GM23248 (cell line): ENCODE measurements around the gene SEMA7A. TPM values are rescaled to one million over a fixed set of nuclear protein-coding genes. Genes with fewer than 3 reads are reported as not detected.

Experiments used
- DNase-seq: peaks from one replicate; pipeline ENCODE4 v3.0.0-alpha.2; 2015
- H2AFZ ChIP-seq: fragments of 200-600 bp; sonication (generic); 2 replicates; pipeline ENCODE4 v1.6.1; 2016; ENCODE audit warnings: antibody characterized with exemption
- H3F3A ChIP-seq: fragments of 200-600 bp; sonication (generic); 2 replicates; pipeline ENCODE4 v1.6.1; 2016; ENCODE audit warnings: mild to moderate bottlenecking, antibody characterized with exemption, mixed run types; ENCODE audit not compliant: insufficient read depth
- H3K27ac ChIP-seq: fragments of 200-600 bp; sonication (generic); 2 replicates; pipeline ENCODE4 v1.5.1; 2016; ENCODE audit warnings: mild to moderate bottlenecking
- H3K27me3 ChIP-seq: fragments of 200-600 bp; sonication (generic); replicated peaks from 2 replicates; pipeline ENCODE4 v1.6.1; 2016; ENCODE audit warnings: mild to moderate bottlenecking; ENCODE audit not compliant: insufficient read depth
- H3K36me3 ChIP-seq: fragments of 200-600 bp; sonication (generic); 2 replicates; pipeline ENCODE4 v1.6.1; 2016; ENCODE audit warnings: low read depth, mild to moderate bottlenecking
- H3K4me1 ChIP-seq: fragments of 200-600 bp; sonication (generic); 2 replicates; pipeline ENCODE4 v1.6.1; 2016; ENCODE audit warnings: mild to moderate bottlenecking; ENCODE audit not compliant: insufficient read depth
- H3K4me2 ChIP-seq: fragments of 200-600 bp; sonication (generic); one replicate; pipeline ENCODE4 v1.6.1; 2016; ENCODE audit warnings: mild to moderate bottlenecking; ENCODE audit not compliant: unreplicated experiment
- H3K4me3 ChIP-seq: fragments of 200-600 bp; sonication (generic); 2 replicates; pipeline ENCODE4 v1.5.1; 2016; ENCODE audit warnings: mild to moderate bottlenecking
- H3K79me2 ChIP-seq: fragments of 200-600 bp; sonication (generic); 2 replicates; pipeline ENCODE4 v1.6.1; 2016; ENCODE audit warnings: mild to moderate bottlenecking; ENCODE audit not compliant: insufficient read depth
- H3K9ac ChIP-seq: fragments of 200-600 bp; sonication (generic); 2 replicates; pipeline ENCODE4 v1.6.1; 2016; ENCODE audit warnings: mild to moderate bottlenecking
- H3K9me2 ChIP-seq: fragments of 200-600 bp; sonication (generic); 2 replicates; pipeline ENCODE4 v1.6.1; 2016; ENCODE audit warnings: mixed run types, mild to moderate bottlenecking, moderate library complexity; ENCODE audit not compliant: insufficient read depth
- H3K9me3 ChIP-seq: fragments of 200-600 bp; sonication (generic); one replicate; pipeline ENCODE4 v1.6.1; 2017; ENCODE audit warnings: low read depth
- H4K20me1 ChIP-seq: fragments of 200-600 bp; sonication (generic); 2 replicates; pipeline ENCODE4 v1.6.0; 2016; ENCODE audit not compliant: insufficient read depth
- EZH2 ChIP-seq: fragments of 200-600 bp; sonication (generic); IDR thresholded peaks from 2 replicates; pipeline ENCODE4 v1.6.1; 2018; ENCODE audit warnings: antibody characterized with exemption, mild to moderate bottlenecking; ENCODE audit not compliant: insufficient read depth, poor library complexity, severe bottlenecking
- EZH2phosphoT487 ChIP-seq: fragments of 200-600 bp; sonication (generic); IDR thresholded peaks from 2 replicates; pipeline ENCODE4 v1.6.1; 2018; ENCODE audit warnings: antibody characterized with exemption, moderate library complexity, mild to moderate bottlenecking, low read depth; ENCODE audit not compliant: insufficient read depth
- WGBS, 2 experiments: methylation state at CpG; one replicate each; pipeline ENCODE4 v1.1.6; 2015 to 2017; ENCODE audit warnings: low lambda C conversion rate in 2 of 2, low coverage in 1 of 2; ENCODE audit errors: missing lambda C conversion rate in 2 of 2; 5-methylcytosine and 5-hydroxymethylcytosine counted together
- in situ Hi-C: fragments of 300-500 bp; cut with MboI; formaldehyde crosslinking; loops from 2 replicates; pipeline ENCODE4 v1.15.0; 2020
- polyA plus RNA-seq: library from polyadenylated mRNA; unstranded; fragments of >200 nt; fragmentation: Nextera tagmentation; extraction: Ambion mirVana; gene quantifications from 2 replicates; pipeline ENCODE4 v1.2.1, GENCODE V29; 2016
- total RNA-seq: library from RNA; depleted of rRNA; stranded (reverse); fragments of >200 nt; shearing (Covaris generic); gene quantifications from 2 replicates; pipeline ENCODE4 v1.2.3, GENCODE V29; 2014

The SEMA7A gene
- total and polyA plus RNA-seq, 2 experiments from 2014 or later = 42.3 to 132 TPM

DNA sequence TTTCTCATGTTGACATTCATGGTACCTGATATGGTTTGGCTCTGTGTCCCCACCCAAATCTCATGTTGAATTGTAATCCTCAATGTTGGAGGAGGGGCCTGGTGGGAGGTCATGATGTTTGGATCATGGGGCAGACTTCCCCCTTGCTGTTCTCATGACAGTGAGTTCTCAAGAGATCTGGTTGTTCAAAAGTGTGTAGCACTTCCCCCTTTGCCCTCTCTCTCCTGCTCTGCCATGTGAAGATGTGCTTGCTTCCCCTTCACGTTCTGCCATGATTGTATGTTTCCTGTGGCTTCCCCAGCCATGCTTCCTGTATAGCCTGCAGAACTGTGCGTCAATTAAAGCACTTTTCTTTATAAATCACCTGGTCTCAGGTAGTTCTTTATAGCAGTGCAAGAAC, 30.5 kb upstream of the SEMA7A start:
- Histone ChIP-seq H3K9ac (no peak overlapping the region), H4K20me1 (no peaks in the 10 kb centered on the region), H3F3A (peaks cover 4% of the 10 kb centered on the region; the same call in 1 of the 2 replicates), H3K36me3 (no peaks in the 10 kb centered on the region), H3K79me2 (peaks cover 33% of the 10 kb centered on the region), H3K4me3 (no peak overlapping the region), H2AFZ (no peak overlapping the region), H3K4me1 (0 out of 2 replicates have a peak, but pooled peaks cover 4% of the 10 kb centered on the region), H3K27ac (no peak overlapping the region), H3K27me3 (no peaks in the 10 kb centered on the region), H3K9me2 (no peaks in the 10 kb centered on the region), H3K9me3 (no peaks in the 10 kb centered on the region), H3K4me2 (no peak overlapping the region)
- WGBS, 2 experiments = 96 to 100% methylated on average over 2 of the region's 2 CpGs
- TF ChIP-seq EZH2phosphoT487 (no peak), EZH2 (no peak)
- in situ Hi-C loops = no loop called here
- DNase-seq = no peak

DNA sequence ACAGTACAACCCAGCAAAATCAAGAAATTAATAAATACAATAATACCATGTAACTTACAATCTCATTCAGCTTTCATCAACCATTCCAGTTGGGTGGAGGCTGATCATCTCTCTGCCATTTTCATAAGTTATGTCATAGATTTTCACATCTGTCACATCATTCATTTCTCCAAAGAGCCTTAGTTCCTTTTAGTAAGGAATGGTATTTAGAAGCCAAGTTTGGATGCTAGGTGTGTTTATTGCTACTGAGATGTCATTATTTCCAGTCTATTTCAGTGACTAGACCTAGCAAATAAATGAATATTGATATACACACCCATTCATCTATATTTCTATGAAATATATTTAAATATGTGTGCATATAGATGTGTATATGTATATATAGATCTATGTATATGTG, 29.9 kb upstream of the SEMA7A start:
- in situ Hi-C loops = no loop called here

DNA sequence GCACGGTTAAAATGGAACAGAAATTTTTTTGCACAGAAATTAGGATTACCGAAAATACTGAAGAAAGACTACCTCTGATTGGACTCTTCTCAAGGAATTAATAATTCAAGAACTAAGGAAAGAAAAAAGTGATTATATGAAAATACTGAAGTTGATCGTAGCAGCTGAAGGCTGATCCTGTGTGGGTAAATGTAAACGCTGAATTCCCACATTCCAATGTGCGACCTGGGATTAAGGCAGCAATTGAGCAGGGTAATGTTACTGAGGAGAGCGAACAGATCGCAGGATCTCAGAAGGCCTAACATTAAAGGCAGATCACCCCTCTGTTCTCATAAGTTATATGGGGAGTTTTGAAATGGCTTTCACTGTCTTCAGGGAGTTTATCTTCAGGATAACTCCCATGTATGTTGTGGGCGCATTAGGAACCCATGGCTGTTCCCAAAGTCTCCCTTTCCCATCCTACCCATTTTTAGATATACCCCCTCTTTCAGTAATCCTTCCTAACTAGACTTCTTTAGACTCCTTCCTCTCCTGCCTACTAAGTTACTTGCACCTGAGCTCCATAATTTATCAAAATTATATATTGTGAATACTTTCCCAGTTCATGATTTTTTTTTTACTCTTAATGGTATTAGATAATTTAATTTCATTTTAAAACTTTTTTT, 28.2 kb upstream of the SEMA7A start:
- no peaks in the 10 kb centered on the region for H4K20me1 ChIP-seq
- no peaks in the 10 kb centered on the region for H3K27me3 ChIP-seq
- 0 out of 2 replicates have a peak, but pooled peaks cover 4% of the 10 kb centered on the region for H3K4me1 ChIP-seq
- H3K9ac ChIP-seq = peak overlapping the region; percentile 86
- no peaks in the 10 kb centered on the region for H3K36me3 ChIP-seq
- no peak for TF ChIP-seq EZH2phosphoT487
- TF ChIP-seq EZH2 = no peak
- in situ Hi-C loops = no loop called here
- peaks cover 33% of the 10 kb centered on the region for H3K79me2 ChIP-seq
- peaks cover 4% of the 10 kb centered on the region; the same call in 1 of the 2 replicates for H3F3A ChIP-seq
- H3K4me2 ChIP-seq = peak overlapping the region; percentile 97
- WGBS, 2 experiments = 28 to 36% methylated on average over 8 of the region's 8 CpGs
- H3K9me2 ChIP-seq = no peaks in the 10 kb centered on the region
- H2AFZ ChIP-seq = peak overlapping the region; percentile 95
- H3K4me3 ChIP-seq = peak overlapping the region; percentile 83
- H3K27ac ChIP-seq = peak overlapping the region; percentile 79
- peak; percentile 27 for DNase-seq
- no peaks in the 10 kb centered on the region for H3K9me3 ChIP-seq

More for the DNA sequence above, 29.9 kb upstream of the SEMA7A start:
- Histone ChIP-seq H3K4me2 (no peak overlapping the region), H2AFZ (no peak overlapping the region), H3K4me1 (0 out of 2 replicates have a peak, but pooled peaks cover 4% of the 10 kb centered on the region), H3K4me3 (no peak overlapping the region), H3K9ac (no peak overlapping the region), H3K9me2 (no peaks in the 10 kb centered on the region), H3K36me3 (no peaks in the 10 kb centered on the region), H3F3A (peaks cover 4% of the 10 kb centered on the region; the same call in 1 of the 2 replicates), H3K79me2 (peaks cover 33% of the 10 kb centered on the region), H3K9me3 (no peaks in the 10 kb centered on the region), H4K20me1 (no peaks in the 10 kb centered on the region), H3K27ac (no peak overlapping the region), H3K27me3 (no peaks in the 10 kb centered on the region)
- DNase-seq = no peak
- TF ChIP-seq EZH2phosphoT487 (no peak), EZH2 (no peak)

DNA sequence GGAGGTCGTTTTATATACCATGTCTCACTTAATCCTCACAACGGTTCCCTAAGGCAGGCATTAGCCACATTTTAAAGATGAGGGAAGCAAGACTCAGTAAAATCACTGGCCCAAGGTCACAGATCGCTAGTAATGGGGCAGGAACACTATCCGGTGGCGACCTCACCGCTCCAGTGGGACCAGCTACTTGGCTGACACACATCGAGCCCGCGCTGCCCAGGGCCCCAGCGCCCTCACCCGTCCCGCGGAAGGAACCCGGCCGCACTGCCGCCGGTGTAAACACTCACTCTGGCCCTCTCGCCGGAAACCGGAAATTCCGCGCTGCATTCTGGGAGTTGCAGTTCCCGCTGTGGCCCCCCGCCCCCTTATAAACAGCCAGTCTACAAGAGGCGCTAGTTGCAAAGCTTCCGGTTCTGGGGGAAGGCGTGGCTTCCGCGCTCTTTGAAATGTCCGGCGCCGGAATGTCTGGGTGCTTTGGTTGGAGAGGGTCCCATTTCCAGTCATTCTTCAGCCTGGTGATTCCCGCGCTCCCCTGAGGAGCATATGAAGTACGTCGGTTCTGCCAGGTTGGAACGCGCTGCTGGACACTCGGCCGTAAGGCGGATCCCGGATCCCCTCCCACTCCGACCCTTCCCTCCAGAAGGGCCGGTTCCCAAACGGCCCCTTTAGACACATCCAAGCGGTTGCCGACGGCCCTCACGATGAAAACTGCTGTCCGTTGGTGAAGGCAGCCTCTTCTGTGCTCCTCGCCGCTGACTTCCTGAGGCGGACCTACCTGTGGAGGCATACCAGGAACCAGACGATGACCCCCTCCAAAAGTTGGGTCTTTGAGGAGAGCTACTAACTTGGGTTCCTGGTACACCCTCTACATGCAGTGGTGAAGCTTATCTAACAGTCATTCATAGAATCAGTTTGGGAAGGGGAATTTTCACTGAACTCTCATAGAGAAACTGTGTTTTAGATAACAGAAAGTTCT, 27.4 kb upstream of the SEMA7A start, which contains the start of gene UBL7:
UBL7 (minus strand) TSS at position 290 of the 976 bp plus-strand sequence. CDS start 2,293 bp downstream, outside the sequence.
- DNase-seq = peak; percentile 99
- Histone ChIP-seq H3K9ac (peak within 1 kb of the TSS; percentile 86), H3K4me2 (peak within 1 kb of the TSS; percentile 97), H3K9me3 (no peaks in the 10 kb centered on the region), H3K4me3 (peak within 1 kb of the TSS; percentile 83), H2AFZ (peak within 1 kb of the TSS; percentile 95), H3K36me3 (peaks cover 5% of the 10 kb centered on the region; the same call in 1 of the 2 replicates), H3K4me1 (0 out of 2 replicates have a peak, but pooled peaks cover 4% of the 10 kb centered on the region), H3K79me2 (peaks cover 33% of the 10 kb centered on the region), H3K9me2 (no peaks in the 10 kb centered on the region), H3K27me3 (no peaks in the 10 kb centered on the region), H4K20me1 (no peaks in the 10 kb centered on the region), H3K27ac (peak within 1 kb of the TSS; percentile 79), H3F3A (peaks cover 4% of the 10 kb centered on the region; the same call in 1 of the 2 replicates)
- 1 to 2% methylated on average over 53 to 54 of the region's 54 CpGs for WGBS, 2 experiments
- TF ChIP-seq EZH2phosphoT487 = no peak
- TF ChIP-seq EZH2 = no peak
- in situ Hi-C loops = no loop called here
